GM23338 (cell line): ENCODE results near the gene FARP1. TPM values are rescaled to one million over a fixed set of nuclear protein-coding genes. Genes with fewer than 3 reads are reported as not detected.

ENCODE experiments used
- ATAC-seq: fragments of 200-7000 bp; cut with Tn5 transposase; 3 replicates; pipeline ENCODE4 v1.9.1; 2020
- DNase-seq: peaks from one replicate; pipeline ENCODE4 v3.0.0-alpha.2; 2015; ENCODE audit warnings: low spot score
- H2AFZ ChIP-seq: fragments of 200-600 bp; sonication (generic); 2 replicates; pipeline ENCODE4 v1.8.0; 2016; ENCODE audit warnings: antibody characterized with exemption, mild to moderate bottlenecking, moderate library complexity
- H3F3A ChIP-seq: fragments of 200-600 bp; sonication (generic); replicated peaks from 2 replicates; pipeline ENCODE4 v1.8.0; 2017; ENCODE audit warnings: antibody characterized with exemption, mixed run types, low read depth
- H3K27ac ChIP-seq: fragments of 200-600 bp; sonication (generic); 2 replicates; pipeline ENCODE4 v1.6.1; 2016; ENCODE audit warnings: low read depth
- H3K27me3 ChIP-seq: fragments of 200-600 bp; sonication (generic); 2 replicates; pipeline ENCODE4 v1.8.0; 2016; ENCODE audit warnings: mild to moderate bottlenecking, mixed run types, moderate library complexity; ENCODE audit not compliant: insufficient read depth
- H3K36me3 ChIP-seq: fragments of 200-600 bp; sonication (generic); 2 replicates; pipeline ENCODE4 v1.8.0; 2016; ENCODE audit warnings: mild to moderate bottlenecking; ENCODE audit not compliant: insufficient read depth
- H3K4me1 ChIP-seq: fragments of 200-600 bp; sonication (generic); 2 replicates; pipeline ENCODE4 v1.8.0; 2016; ENCODE audit warnings: mild to moderate bottlenecking, moderate library complexity; ENCODE audit not compliant: insufficient read depth
- H3K4me2 ChIP-seq: fragments of 200-600 bp; sonication (generic); 2 replicates; pipeline ENCODE4 v1.7.1; 2017; ENCODE audit warnings: mixed run types
- H3K4me3 ChIP-seq: fragments of 200-600 bp; sonication (generic); 2 replicates; pipeline ENCODE4 v1.6.1; 2016; ENCODE audit warnings: mixed run types
- H3K79me2 ChIP-seq: fragments of 200-600 bp; sonication (generic); replicated peaks from 2 replicates; pipeline ENCODE4 v1.8.0; 2017; ENCODE audit warnings: mild to moderate bottlenecking; ENCODE audit not compliant: insufficient read depth
- H3K9me2 ChIP-seq: fragments of 200-600 bp; sonication (generic); 2 replicates; pipeline ENCODE4 v1.8.0; 2017; ENCODE audit not compliant: insufficient read depth
- H4K20me1 ChIP-seq: fragments of 200-600 bp; sonication (generic); replicated peaks from 2 replicates; pipeline ENCODE4 v1.8.0; 2017; ENCODE audit warnings: mild to moderate bottlenecking; ENCODE audit not compliant: insufficient read depth
- H3K27ac Mint-ChIP-seq: 2 replicates; pipeline ENCODE4 v1.8.0; 2020; ENCODE audit warnings: inconsistent platforms, mild to moderate bottlenecking, moderate library complexity, mixed read lengths
- H3K27me3 Mint-ChIP-seq: 3 replicates; pipeline ENCODE4 v1.8.0; 2022; ENCODE audit warnings: low read depth, mild to moderate bottlenecking, moderate library complexity, mixed read lengths, inconsistent platforms; ENCODE audit not compliant: insufficient read depth, poor library complexity
- H3K36me3 Mint-ChIP-seq: 3 replicates; pipeline ENCODE4 v1.8.0; 2021; ENCODE audit warnings: low read depth, mild to moderate bottlenecking, inconsistent platforms, moderate library complexity, mixed read lengths
- H3K4me1 Mint-ChIP-seq: 3 replicates; pipeline ENCODE4 v1.8.0; 2020; ENCODE audit warnings: mild to moderate bottlenecking, inconsistent platforms, mixed read lengths
- H3K4me3 Mint-ChIP-seq: 3 replicates; pipeline ENCODE4 v1.8.0; 2021; ENCODE audit warnings: moderate library complexity, mild to moderate bottlenecking, inconsistent platforms, mixed read lengths
- H3K9me3 Mint-ChIP-seq: 3 replicates; pipeline ENCODE4 v1.8.0; 2020; ENCODE audit warnings: moderate library complexity, mild to moderate bottlenecking, inconsistent platforms, mixed read lengths
- CTCF ChIP-seq, 2 experiments: fragments of 200-600 bp in 1 of 2; sonication (generic) in 1 of 2; conservative IDR thresholded peaks; 2 replicates each; pipeline versions ENCODE4 v1.5.1 to v1.6.1; 2016 to 2017; ENCODE audit warnings: antibody characterized with exemption in 2 of 2, low read depth in 2 of 2, mild to moderate bottlenecking in 2 of 2, moderate library complexity in 1 of 2
- EZH2 ChIP-seq: fragments of 200-600 bp; sonication (generic); IDR thresholded peaks from one replicate; pipeline ENCODE4 v1.8.0; 2017; ENCODE audit warnings: antibody characterized with exemption, mild to moderate bottlenecking, low read depth; ENCODE audit not compliant: unreplicated experiment
- JUNB ChIP-seq: IDR thresholded peaks from one replicate; pipeline ENCODE4 v1.6.1; 2016; ENCODE audit warnings: antibody characterized with exemption; ENCODE audit not compliant: unreplicated experiment
- REST ChIP-seq: IDR thresholded peaks from one replicate; pipeline ENCODE4 v1.6.1; 2018; ENCODE audit warnings: antibody characterized with exemption; ENCODE audit not compliant: unreplicated experiment
- STAT1 ChIP-seq: IDR thresholded peaks from one replicate; pipeline ENCODE4 v1.6.1; 2016; ENCODE audit warnings: antibody characterized with exemption; ENCODE audit not compliant: unreplicated experiment
- ZNF462 ChIP-seq: fragments of 250-450 bp; sonication (Bioruptor Pico); IDR thresholded peaks from 2 replicates; pipeline ENCODE4 v1.5.0; 2020; ENCODE audit warnings: mild to moderate bottlenecking, moderate library complexity
- polyA plus RNA-seq: library from polyadenylated mRNA; unstranded; fragments of >200 nt; fragmentation: Nextera tagmentation; extraction: Ambion mirVana; gene quantifications from 2 replicates; pipeline ENCODE4 v1.2.1, GENCODE V29; 2016
- total RNA-seq: library from RNA; depleted of rRNA; stranded (reverse); fragments of >200 nt; shearing (Covaris generic); gene quantifications from 2 replicates; pipeline ENCODE4 v1.2.3, GENCODE V29; 2014

The FARP1 gene
- total and polyA plus RNA-seq, 2 experiments from 2014 or later: 53.6 to 82.5 TPM

- Mint-ChIP-seq H3K9me3 (no peaks in the 10 kb centered on the region), H3K4me1 (peaks cover 88% of the 10 kb centered on the region), H3K36me3 (peaks cover 9% of the 10 kb centered on the region; the same call in 2 of the 3 replicates), H3K27me3 (peaks cover 9% of the 10 kb centered on the region), H3K4me3 (no peak overlapping the region), H3K27ac (0 out of 2 replicates have a peak overlapping the region, but pooled peaks have one; percentile 50)
- Histone ChIP-seq H3F3A (peaks cover 13% of the 10 kb centered on the region), H3K36me3 (peaks cover 3% of the 10 kb centered on the region; the same call in 1 of the 2 replicates), H2AFZ (no peak overlapping the region), H3K4me3 (no peak overlapping the region), H3K4me1 (peaks cover 81% of the 10 kb centered on the region), H3K9me2 (no peaks in the 10 kb centered on the region), H3K27me3 (no peaks in the 10 kb centered on the region), H3K27ac (peak overlapping the region; percentile 82; the same call in 1 of the 2 replicates), H3K79me2 (peaks cover 99% of the 10 kb centered on the region), H3K4me2 (peak overlapping the region; percentile 67; the same call in 1 of the 2 replicates), H4K20me1 (peaks cover 66% of the 10 kb centered on the region)
- TF ChIP-seq CTCF (conservative IDR thresholded peaks at IDR 0.05; ENCODE audit: low read depth in 2 of 2) (peak; percentile 30 to 64; a peak in 3 of 4 replicates), JUNB (no peak), REST (no peak), STAT1 (no peak)
- DNase-seq (peak; percentile 46), ATAC-seq (peak; percentile 52)
These were observed 339.9 kb downstream of the FARP1 start for GRCh38 chr13:98482476-98483444.

- H3K4me1 ChIP-seq: peaks cover 81% of the 10 kb centered on the region
- peak overlapping the region; percentile 25; the same call in 1 of the 2 replicates for H3K4me3 ChIP-seq
- H3K9me2 ChIP-seq: no peaks in the 10 kb centered on the region
- peaks cover 8% of the 10 kb centered on the region; the same call in 1 of the 2 replicates for H3F3A ChIP-seq
- Mint-ChIP-seq H3K27me3 (peaks cover 9% of the 10 kb centered on the region), H3K4me3 (peak overlapping the region; percentile 54; the same call in 2 of the 3 replicates), H3K4me1 (peaks cover 88% of the 10 kb centered on the region), H3K27ac (peak overlapping the region; percentile 95; the same call in 1 of the 2 replicates), H3K36me3 (peaks cover 9% of the 10 kb centered on the region; the same call in 2 of the 3 replicates), H3K9me3 (no peaks in the 10 kb centered on the region)
- H3K4me2 ChIP-seq: peak overlapping the region; percentile 67
- DNase-seq (no peak), ATAC-seq (no peak)
- peaks cover 3% of the 10 kb centered on the region; the same call in 1 of the 2 replicates for H3K36me3 ChIP-seq
- no peaks in the 10 kb centered on the region for H3K27me3 ChIP-seq
- peak overlapping the region; percentile 82 for H3K27ac ChIP-seq
- peaks cover 99% of the 10 kb centered on the region for H3K79me2 ChIP-seq
- peaks cover 72% of the 10 kb centered on the region for H4K20me1 ChIP-seq
- H2AFZ ChIP-seq: no peak overlapping the region
- TF ChIP-seq EZH2: no peak
- TF ChIP-seq ZNF462 (CRISPR knock-in tag): no peak
These were observed 340.9 kb downstream of the FARP1 start for GRCh38 chr13:98483601-98484288.
